Ovary (tissue), 3 donors: Measurements from ENCODE around the gene SNX13.

Experiments used
- EP300 ChIP-seq: sonication (generic); formaldehyde crosslinking; IDR thresholded peaks from one replicate; pipeline ENCODE4 v1.6.1; 2017; ENCODE audit warnings: antibody characterized with exemption
- POLR2A ChIP-seq: fragments of 450-650 bp; IDR thresholded peaks from one replicate; pipeline ENCODE4 v1.6.1; 2017; ENCODE audit warnings: antibody characterized with exemption, mild to moderate bottlenecking, moderate library complexity
- TF ChIP-seq, protein P1 (sequence below), 3 donors: fragments of 450-650 bp in 2 of 3; fragments of 200-600 bp in 1 of 3; IDR thresholded peaks; one replicate each; pipeline versions ENCODE4 v1.5.1 to v1.8.0; 2016 to 2022; ENCODE audit warnings: antibody characterized with exemption in 3 of 3, mild to moderate bottlenecking in 1 of 3
- donor health status: DM: no; HTN: no; CAD: no.

DNA sequence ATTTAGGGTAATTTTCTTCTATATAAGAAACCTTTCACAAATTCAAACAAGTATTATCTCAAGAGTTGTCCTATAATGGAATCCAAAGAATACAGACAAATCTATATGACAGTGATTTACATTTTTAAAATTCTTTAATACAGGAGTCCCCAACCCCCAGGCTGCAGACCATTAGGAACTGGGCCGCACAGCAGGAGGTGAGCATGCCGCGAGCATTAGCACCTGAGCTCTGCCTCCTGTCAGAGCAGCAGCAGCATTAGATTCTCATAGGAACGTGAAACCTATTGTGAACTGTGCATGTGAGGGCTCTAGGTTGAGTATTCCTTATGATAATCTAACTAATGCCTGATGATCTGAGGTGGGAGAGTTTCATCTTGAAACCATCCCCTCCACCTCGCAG lies 37.7 kb downstream of the SNX13 start:
- TF ChIP-seq, protein P1, sequence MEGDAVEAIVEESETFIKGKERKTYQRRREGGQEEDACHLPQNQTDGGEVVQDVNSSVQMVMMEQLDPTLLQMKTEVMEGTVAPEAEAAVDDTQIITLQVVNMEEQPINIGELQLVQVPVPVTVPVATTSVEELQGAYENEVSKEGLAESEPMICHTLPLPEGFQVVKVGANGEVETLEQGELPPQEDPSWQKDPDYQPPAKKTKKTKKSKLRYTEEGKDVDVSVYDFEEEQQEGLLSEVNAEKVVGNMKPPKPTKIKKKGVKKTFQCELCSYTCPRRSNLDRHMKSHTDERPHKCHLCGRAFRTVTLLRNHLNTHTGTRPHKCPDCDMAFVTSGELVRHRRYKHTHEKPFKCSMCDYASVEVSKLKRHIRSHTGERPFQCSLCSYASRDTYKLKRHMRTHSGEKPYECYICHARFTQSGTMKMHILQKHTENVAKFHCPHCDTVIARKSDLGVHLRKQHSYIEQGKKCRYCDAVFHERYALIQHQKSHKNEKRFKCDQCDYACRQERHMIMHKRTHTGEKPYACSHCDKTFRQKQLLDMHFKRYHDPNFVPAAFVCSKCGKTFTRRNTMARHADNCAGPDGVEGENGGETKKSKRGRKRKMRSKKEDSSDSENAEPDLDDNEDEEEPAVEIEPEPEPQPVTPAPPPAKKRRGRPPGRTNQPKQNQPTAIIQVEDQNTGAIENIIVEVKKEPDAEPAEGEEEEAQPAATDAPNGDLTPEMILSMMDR (IDR thresholded peaks at IDR 0.05) = no peak
- TF ChIP-seq POLR2A (no peak), EP300 (no peak)
